ENCODE data around the gene CLEC4C. TPM values are rescaled to one million over a fixed set of nuclear protein-coding genes. Genes with fewer than 3 reads are reported as not detected.
A peak's percentile ranks its signal among the peaks of the same experiment; 100 is the strongest.
"Not testable (repeated sequence)": the region's sequence is repeated elsewhere in the genome, so short reads cannot be mapped to it uniquely, and the experiment has no call there.

The CLEC4C gene
- total and polyA plus RNA-seq, 2 of the 8 experiments (the other 6 are each of a cell fraction or from before 2014, with no cell fraction given), result 0.76 TPM; not detected in 1

GRCh38 chr12:7783433-7783832 is 36.3 kb upstream of the CLEC4C start:
- H3K79me2 ChIP-seq (ENCODE audit: control insufficient read depth in 1 of 2, insufficient read depth in 2 of 2, low read length in 2 of 2); H2BK120ac ChIP-seq (replicated peaks; ENCODE audit: low read depth, low read length); H3K27me3 ChIP-seq (replicated peaks in 1 of 4; ENCODE audit: control insufficient read depth in 3 of 4, extremely low read depth in 1 of 4, insufficient read depth in 3 of 4, low read length in 3 of 4); H3K36me3 ChIP-seq (ENCODE audit: control insufficient read depth in 2 of 4, insufficient read depth in 4 of 4, low read length in 3 of 4); H3K56ac ChIP-seq (replicated peaks; ENCODE audit: insufficient read length, low read depth, low read length); H3K23me2 ChIP-seq (ENCODE audit: low read depth, low read length); H2BK5ac ChIP-seq (ENCODE audit: low read depth, low read length); H2AK5ac ChIP-seq (ENCODE audit: low read depth, low read length); POLR2A ChIA-PET (ENCODE audit: partially characterized antibody); H3K4ac ChIP-seq (replicated peaks; ENCODE audit: insufficient read length, low read depth, low read length); H3K18ac ChIP-seq (ENCODE audit: extremely low read depth, low read length); DNase-seq (ENCODE audit: low read depth in 1 of 2, low spot score in 2 of 2); H3K4me2 ChIP-seq (ENCODE audit: insufficient read depth in 1 of 2, low read depth in 2 of 2, low read length in 2 of 2); H4K20me1 ChIP-seq (replicated peaks in 1 of 2; ENCODE audit: control insufficient read depth in 1 of 2, insufficient read depth in 2 of 2, low read length in 2 of 2); H4K8ac ChIP-seq (ENCODE audit: extremely low read depth, insufficient read depth, low read length); H4K5ac ChIP-seq (ENCODE audit: insufficient read length, low read depth, low read length); FAIRE-seq; H3K9me3 ChIP-seq (ENCODE audit: insufficient read depth in 2 of 2, low read depth in 1 of 2, low read length in 1 of 2); H3K4me3 ChIP-seq (ENCODE audit: extremely low read depth in 1 of 4, insufficient read depth in 2 of 4, low read depth in 3 of 4, low read length in 4 of 4); H3K27ac ChIP-seq (ENCODE audit: low read depth, low read length); H2BK20ac ChIP-seq (ENCODE audit: low read length); H3K14ac ChIP-seq (ENCODE audit: insufficient read length); H3K9ac ChIP-seq (replicated peaks in 1 of 4; ENCODE audit: extremely low read depth in 1 of 4, low read depth in 3 of 4, low read length in 3 of 4); H3K23ac ChIP-seq (ENCODE audit: insufficient read length); H2BK15ac ChIP-seq (ENCODE audit: low read length); H2AFZ ChIP-seq (ENCODE audit: low read length); H4K91ac ChIP-seq (replicated peaks; ENCODE audit: insufficient read length, low read length); H3K79me1 ChIP-seq (ENCODE audit: low read depth, low read length): not testable (repeated sequence)
- 94% methylated on average over 8 of the region's 9 CpGs; no CpG with 5 or more reads in 1 of the 2 experiments for WGBS, 2 experiments (ENCODE audit: extremely low coverage in 1 of 2, insufficient coverage in 1 of 2, insufficient read length in 1 of 2, insufficient replicate concordance in 2 of 2, low coverage in 1 of 2, low lambda C conversion rate in 2 of 2, missing lambda C conversion rate in 1 of 2)
- Histone ChIP-seq H2BK12ac (ENCODE audit: low read depth, low read length) (0 out of 2 replicates have a peak overlapping the region, but pooled peaks have one; percentile 60), H3K4me1 (replicated peaks in 1 of 4; ENCODE audit: control insufficient read depth in 3 of 4, insufficient read depth in 4 of 4, low read length in 3 of 4) (peaks cover 8 to 15% (median 12%) of the 10 kb centered on the region in 4 experiments)
- CTCF ChIA-PET (ENCODE audit: partially characterized antibody), result interaction anchor here (0.7 to 0.9 kb wide), 2 partner anchors 21 to 67 kb away, joined by 3 read pairs; no protein-coding TSS in a partner anchor
